GM10266 (cell line): ENCODE data around the gene TRPV3.
"Not testable (repeated sequence)": the region's sequence is repeated elsewhere in the genome, so short reads cannot be mapped to it uniquely, and the experiment has no call there.

Experiments used
- DNase-seq: peaks from one replicate; pipeline ENCODE4 v3.0.0; 2012; ENCODE audit errors: extremely low spot score
- CTCF ChIP-seq: IDR thresholded peaks from 2 replicates; pipeline ENCODE4 v1.5.1; 2012; ENCODE audit warnings: mild to moderate bottlenecking, low read depth; ENCODE audit not compliant: control insufficient read depth, insufficient read depth; ENCODE audit errors: missing control alignments

TRPV3 gene

GRCh38 chr17:3589784-3590183 lies 32.2 kb upstream of the TRPV3 start:
- no peak for TF ChIP-seq CTCF
- no peak for DNase-seq

- no peak for TF ChIP-seq CTCF
- DNase-seq, result no peak
Measured at GRCh38 chr17:3585826-3586225, 28.2 kb upstream of the TRPV3 start.

- TF ChIP-seq CTCF, result no peak
Measured at GRCh38 chr17:3583456-3583855, 25.8 kb upstream of the TRPV3 start.

GRCh38 chr17:3582915-3583314 lies 25.3 kb upstream of the TRPV3 start:
- DNase-seq, result no peak
- TF ChIP-seq CTCF, result no peak

More at GRCh38 chr17:3583456-3583855, 25.8 kb upstream of the TRPV3 start:
- DNase-seq, result no peak

- not testable (repeated sequence) for DNase-seq
Measured at GRCh38 chr17:3578667-3579066, 21.1 kb upstream of the TRPV3 start.

- DNase-seq, result no peak
- no peak for TF ChIP-seq CTCF
Measured at GRCh38 chr17:3576970-3577369, 19.4 kb upstream of the TRPV3 start.

- no peak for TF ChIP-seq CTCF
- no peak for DNase-seq
Measured at GRCh38 chr17:3575511-3575910, 17.9 kb upstream of the TRPV3 start.

GRCh38 chr17:3574231-3574630 lies 16.6 kb upstream of the TRPV3 start:
- no peak for DNase-seq
- no peak for TF ChIP-seq CTCF
